ENCODE results near the gene RBMX.

DNA sequence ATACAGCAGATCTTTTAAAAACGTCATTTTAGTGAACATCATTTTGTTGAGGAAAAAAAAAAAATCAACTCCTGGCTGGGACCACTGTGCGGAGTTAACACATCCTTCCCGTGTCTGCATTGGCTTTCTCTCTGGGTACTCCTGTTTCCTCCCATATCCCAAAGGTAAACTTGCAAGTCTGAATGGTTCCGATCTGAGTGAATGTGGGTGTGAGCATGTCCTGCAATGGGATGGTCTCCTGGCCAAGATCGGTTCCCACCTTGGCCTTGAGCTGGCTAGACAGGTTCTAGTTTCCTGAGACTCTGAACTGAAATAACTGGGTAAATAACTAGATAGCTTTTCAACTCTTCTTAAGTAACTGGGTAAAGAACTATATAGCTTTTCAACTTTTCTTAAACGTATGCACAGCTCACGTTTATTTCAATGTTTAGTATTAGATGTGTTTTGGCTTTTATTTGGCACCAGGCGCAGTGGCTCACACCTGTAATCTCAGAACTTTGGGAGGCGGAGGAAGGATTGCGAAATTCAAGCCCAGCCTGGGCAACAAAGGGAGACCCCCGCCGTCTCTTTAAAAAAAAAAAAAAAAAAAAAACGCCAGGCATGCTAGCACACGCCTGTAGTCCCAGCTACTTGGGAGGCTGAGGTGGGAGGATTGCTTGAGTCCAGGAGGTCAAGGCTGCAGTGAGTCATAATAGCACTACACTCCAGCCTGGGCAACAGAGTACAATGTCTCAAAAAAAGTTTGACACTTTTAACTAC lies 14.0 kb downstream of the RBMX start:
- TF ChIP-seq SMC3 (IDR thresholded peaks at IDR 0.05), result no peak
- TF ChIP-seq JUNB (IDR thresholded peaks at IDR 0.05), result no peak
- no peak for TF ChIP-seq CTCF (IDR thresholded peaks at IDR 0.05)
- TF ChIP-seq EP300 (IDR thresholded peaks at IDR 0.05), result no peak
- TF ChIP-seq POLR2A (IDR thresholded peaks at IDR 0.05; ENCODE audit: low read length), result no peak
- no peak for TF ChIP-seq BHLHE40 (IDR thresholded peaks at IDR 0.05; ENCODE audit: low read depth, low read length)

Data from A549 (cell line).